ENCODE measurements around the gene SPRYD4.
"Not testable (repeated sequence)": the region's sequence is repeated elsewhere in the genome, so short reads cannot be mapped to it uniquely, and the experiment has no call there.

Gene SPRYD4

GRCh38 chr12:56437430-56438176 is 30.8 kb upstream of the SPRYD4 start:
- H3K27ac ChIP-seq (ENCODE audit: extremely low read depth, low read depth, low read length): no peak overlapping the region
- no peaks in the 10 kb centered on the region for H3K4me1 ChIP-seq (ENCODE audit: control insufficient read depth, insufficient read depth, low read length)
- no peak overlapping the region for H3K4me3 ChIP-seq (ENCODE audit: low read depth, low read length)
- H3K36me3 ChIP-seq (ENCODE audit: control insufficient read depth in 2 of 2, insufficient read depth in 1 of 2, low read length in 2 of 2): peaks cover 3 to 13% of the 10 kb centered on the region in 2 experiments; a peak in 2 of 3 replicates
- no peaks in the 10 kb centered on the region for H3K9me3 ChIP-seq (ENCODE audit: control insufficient read depth, insufficient read depth, low read depth, low read length)
- ChIA-PET CTCF (interaction anchor here (1.3 to 1.5 kb wide), 2 partner anchors 12 to 26 kb away, joined by 3 read pairs; partner anchors contain the start of gene TIMELESS), POLR2A (interaction anchor here (0.6 to 1.4 kb wide), 4 partner anchors 12 to 430 kb away, joined by 3 to 7 read pairs (median 5); partner anchors contain the start of gene TIMELESS)
- TF ChIP-seq ZNF510 (tag by site-specific recombination; IDR thresholded peaks at IDR 0.05; ENCODE audit: insufficient replicate concordance): no peak
- TF ChIP-seq ZBTB44 (tag by site-specific recombination; IDR thresholded peaks at IDR 0.05): peak; percentile 48; the same call in 1 of the 2 replicates
- TF ChIP-seq ZSCAN18 (tag by site-specific recombination; IDR thresholded peaks at IDR 0.05): no peak
- peak; percentile 61 for TF ChIP-seq ZNF335 (tag by site-specific recombination; conservative IDR thresholded peaks at IDR 0.05)

GRCh38 chr12:56443208-56443607 is 25.2 kb upstream of the SPRYD4 start:
- POLR2A ChIA-PET: interaction anchor here (0.7 kb wide), 1 partner anchor 93 kb away, joined by 3 read pairs; no protein-coding TSS in a partner anchor
- H3K4me3 ChIP-seq (ENCODE audit: low read depth, low read length); H3K36me3 ChIP-seq (ENCODE audit: control insufficient read depth in 2 of 2, insufficient read depth in 1 of 2, low read length in 2 of 2); CTCF ChIA-PET; H3K4me1 ChIP-seq (ENCODE audit: control insufficient read depth, insufficient read depth, low read length); H3K9me3 ChIP-seq (ENCODE audit: control insufficient read depth, insufficient read depth, low read depth, low read length); H3K27ac ChIP-seq (ENCODE audit: extremely low read depth, low read depth, low read length): not testable (repeated sequence)
- TF ChIP-seq KLF8 (tag by site-specific recombination; IDR thresholded peaks at IDR 0.05) (0 out of 2 replicates have a peak, but pooled peaks have one; percentile 11), SETDB1 (IDR thresholded peaks at IDR 0.05; ENCODE audit: insufficient read length, low read length) (peak; percentile 47)

GRCh38 chr12:56448860-56449621 is 19.3 kb upstream of the SPRYD4 start, which contains the start of gene TIMELESS:
Gene TIMELESS, minus strand, starts transcription at chr12:56449426. Its CDS starts 15,256 bp downstream, at chr12:56434170.
- Histone ChIP-seq H3K4me3 (ENCODE audit: low read depth, low read length) (peak within 1 kb of the TSS; percentile 59), H3K36me3 (ENCODE audit: control insufficient read depth in 2 of 2, insufficient read depth in 1 of 2, low read length in 2 of 2) (peaks cover 0 to 8% of the 10 kb centered on the region in 2 experiments; a peak in 1 of 3 replicates), H3K4me1 (ENCODE audit: control insufficient read depth, insufficient read depth, low read length) (peaks cover 5% of the 10 kb centered on the region), H3K9me3 (ENCODE audit: control insufficient read depth, insufficient read depth, low read depth, low read length) (no peaks in the 10 kb centered on the region), H3K27ac (ENCODE audit: extremely low read depth, low read depth, low read length) (peak within 1 kb of the TSS; percentile 93)
- CTCF ChIA-PET: interaction anchor here (0.6 to 5.4 kb wide), 7 partner anchors 11 to 1860 kb away, joined by 3 to 29 read pairs (median 3); partner anchors contain the start of gene SMARCC2
- POLR2A ChIA-PET: interaction anchor here (0.5 to 3.0 kb wide), 27 partner anchors 9 to 442 kb away, joined by 3 to 15 read pairs (median 4); partner anchors contain the start of genes CNPY2, GLS2, PAN2 and RBMS2
- TF ChIP-seq ZEB2 (tag by site-specific recombination; IDR thresholded peaks at IDR 0.05) (peak; percentile 95; the same call in 1 of the 2 replicates), ZNF677 (tag by site-specific recombination; IDR thresholded peaks at IDR 0.05) (no peak), ZBTB20 (tag by site-specific recombination; IDR thresholded peaks at IDR 0.05) (peak; percentile 87), PRDM1 (tag by site-specific recombination; IDR thresholded peaks at IDR 0.05) (no peak), ZNF398 (tag by site-specific recombination; IDR thresholded peaks at IDR 0.05) (peak; percentile 49; the same call in 1 of the 2 replicates), ZXDB (tag by site-specific recombination; IDR thresholded peaks at IDR 0.05) (peak; percentile 84), ZNF843 (tag by site-specific recombination; IDR thresholded peaks at IDR 0.05) (peak; percentile 71), ZNF280C (tag by site-specific recombination; IDR thresholded peaks at IDR 0.05) (no peak), EGR2 (tag by site-specific recombination; IDR thresholded peaks at IDR 0.05; ENCODE audit: low read depth) (0 out of 2 replicates have a peak, but pooled peaks have one; percentile 49), SP3 (tag by site-specific recombination; IDR thresholded peaks at IDR 0.05) (peak; percentile 83), TRIM28 (IDR thresholded peaks at IDR 0.05; ENCODE audit: borderline replicate concordance, low read length) (peak; percentile 50; the same call in 1 of the 2 replicates), ZNF830 (tag by site-specific recombination; IDR thresholded peaks at IDR 0.05; ENCODE audit: low read depth) (no peak), ZNF600 (tag by site-specific recombination; IDR thresholded peaks at IDR 0.05) (peak; percentile 75), BCL11B (tag by site-specific recombination; IDR thresholded peaks at IDR 0.05; ENCODE audit: low read depth) (peak; percentile 10; the same call in 1 of the 2 replicates), KLF8 (tag by site-specific recombination; IDR thresholded peaks at IDR 0.05) (peak; percentile 90), HOXC10 (CRISPR knock-in tag; IDR thresholded peaks at IDR 0.05) (no peak)

Data from HEK293 (cell line).